Measurements from ENCODE around the gene MYO18B.

MYO18B gene

DNA sequence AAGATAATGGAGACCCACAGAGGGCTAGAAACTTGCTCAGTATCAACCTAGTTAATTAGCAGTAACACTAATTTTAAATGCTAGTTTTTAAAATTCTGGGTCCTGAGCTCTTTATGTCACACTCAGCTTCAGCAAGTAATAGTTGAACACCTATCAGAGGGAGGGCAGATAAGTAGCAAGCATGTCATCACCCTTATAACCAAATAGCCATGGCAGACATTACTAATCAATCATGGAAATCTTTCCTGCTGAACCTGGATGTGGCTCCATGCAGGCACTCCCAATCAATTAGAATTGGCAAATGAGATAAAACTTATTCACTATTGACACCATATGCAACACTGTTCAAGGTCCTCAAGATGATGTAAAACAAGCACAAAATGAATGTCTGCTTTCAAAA lies 315.7 kb downstream of the MYO18B start:
- DNase-seq, result no peak

DNA sequence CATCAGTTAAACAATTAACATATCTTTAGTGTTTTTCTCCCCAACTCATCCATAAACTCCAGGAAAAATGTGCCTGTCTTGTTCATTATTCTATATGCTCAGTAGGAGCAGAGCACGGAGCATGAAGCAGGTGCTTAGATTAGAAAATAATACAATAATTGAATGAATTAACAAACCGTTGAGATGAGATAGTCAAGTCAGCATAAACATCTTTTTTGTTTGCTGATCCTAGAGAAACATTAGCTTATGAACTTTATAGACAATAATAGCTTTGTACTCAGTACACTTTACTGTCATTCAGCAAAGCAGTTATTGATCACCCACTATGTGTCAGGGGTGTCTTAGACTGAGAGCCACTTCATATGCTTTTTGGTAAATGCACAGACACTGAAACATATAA lies 322.1 kb downstream of the MYO18B start:
- no peak for DNase-seq

DNA sequence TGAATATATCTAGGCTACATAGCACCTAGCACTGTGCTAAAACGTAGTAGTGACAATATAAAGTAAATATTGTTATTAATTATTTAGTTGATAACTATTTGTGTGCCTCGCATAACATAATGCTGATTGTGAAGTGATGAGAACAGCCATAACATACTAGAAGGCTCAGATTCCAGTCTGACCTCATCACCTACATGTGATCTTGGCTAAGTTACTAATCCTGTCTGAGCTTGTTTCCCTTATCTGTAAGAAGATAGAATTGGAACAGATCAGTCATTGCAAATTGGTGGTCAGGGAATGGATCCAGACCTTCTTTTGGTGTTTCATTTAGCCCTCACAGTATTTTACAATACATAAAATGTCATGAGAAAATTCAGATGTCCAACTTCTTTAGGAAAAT lies 323.9 kb downstream of the MYO18B start:
- DNase-seq, result no peak

DNA sequence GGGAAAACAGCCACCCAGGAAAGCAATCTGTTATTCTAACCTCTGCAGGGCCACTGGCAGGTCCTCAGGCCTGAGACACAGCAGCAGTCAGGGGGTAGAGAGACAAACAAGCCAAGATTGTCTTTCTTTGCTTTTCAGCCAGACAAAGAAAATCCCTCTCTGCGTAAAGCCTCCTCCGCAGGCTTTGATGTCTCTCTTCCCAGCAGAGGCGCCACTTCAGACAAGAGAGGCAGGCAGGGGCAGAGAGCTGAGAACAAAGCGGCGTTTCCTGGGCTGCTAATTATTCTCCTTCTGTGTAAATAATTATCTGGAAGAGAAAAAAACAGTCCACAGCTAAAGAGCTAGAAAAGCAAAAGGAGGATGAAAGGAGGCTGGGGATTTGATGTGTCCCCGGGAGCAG lies 324.5 kb downstream of the MYO18B start:
- DNase-seq, result no peak

DNA sequence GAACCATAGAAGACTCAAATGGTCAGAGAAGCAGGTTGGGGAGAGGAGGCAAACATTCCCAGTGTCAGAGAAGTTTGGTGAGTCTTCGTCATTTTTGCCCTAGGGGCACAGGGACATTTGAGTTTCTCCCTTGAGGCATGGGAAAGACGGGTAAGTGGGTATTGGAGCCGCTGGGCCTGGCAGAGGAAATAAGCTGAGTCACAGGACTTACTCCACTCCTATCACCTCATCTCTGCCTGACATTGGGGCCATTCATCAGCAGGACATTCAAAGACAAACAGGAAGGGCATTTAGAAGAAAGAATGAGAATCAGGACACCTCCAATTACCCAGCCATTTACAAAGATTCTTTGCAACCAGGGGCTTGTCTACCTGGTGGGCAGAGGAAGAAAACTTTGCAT lies 326.6 kb downstream of the MYO18B start:
- DNase-seq, result no peak

DNA sequence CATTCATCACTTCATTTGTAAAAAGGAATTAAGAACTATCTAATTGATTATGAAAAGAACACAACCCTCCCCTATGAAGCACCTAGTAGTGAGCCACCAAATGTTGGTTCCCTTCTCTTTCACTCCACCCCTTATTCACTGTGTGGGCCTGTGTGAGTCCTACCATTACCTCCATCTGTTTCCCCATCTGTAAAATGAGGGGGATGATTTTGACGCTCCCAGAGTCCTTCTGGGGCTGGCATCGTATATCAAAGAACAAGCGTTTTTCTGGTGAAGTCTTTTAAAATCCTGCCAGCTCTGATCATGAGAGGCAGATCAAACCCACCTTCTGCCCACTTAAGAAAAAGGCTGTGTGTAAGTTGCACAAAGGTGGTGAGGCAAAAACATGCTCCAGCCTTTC lies 330.6 kb downstream of the MYO18B start:
- DNase-seq, result no peak

DNA sequence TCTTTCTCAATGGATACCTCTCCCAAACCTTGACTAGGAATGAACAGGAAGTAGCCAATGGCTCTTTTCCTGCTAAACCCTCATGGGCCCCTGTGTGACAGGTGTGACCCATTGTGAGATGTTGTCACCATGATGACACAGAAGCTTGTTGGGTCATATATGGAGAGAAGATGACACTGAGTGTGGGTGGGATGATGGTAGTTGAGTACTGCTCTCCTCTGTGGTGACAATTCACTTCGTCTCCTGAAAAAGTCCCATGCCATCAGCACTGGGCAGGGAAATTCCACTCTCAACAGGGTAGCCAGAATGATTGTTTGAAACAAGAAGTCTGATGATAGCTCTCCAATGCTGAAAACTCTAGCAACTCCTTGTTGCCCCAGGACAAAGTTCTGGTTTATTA lies 333.3 kb downstream of the MYO18B start:
- DNase-seq, result no peak

DNA sequence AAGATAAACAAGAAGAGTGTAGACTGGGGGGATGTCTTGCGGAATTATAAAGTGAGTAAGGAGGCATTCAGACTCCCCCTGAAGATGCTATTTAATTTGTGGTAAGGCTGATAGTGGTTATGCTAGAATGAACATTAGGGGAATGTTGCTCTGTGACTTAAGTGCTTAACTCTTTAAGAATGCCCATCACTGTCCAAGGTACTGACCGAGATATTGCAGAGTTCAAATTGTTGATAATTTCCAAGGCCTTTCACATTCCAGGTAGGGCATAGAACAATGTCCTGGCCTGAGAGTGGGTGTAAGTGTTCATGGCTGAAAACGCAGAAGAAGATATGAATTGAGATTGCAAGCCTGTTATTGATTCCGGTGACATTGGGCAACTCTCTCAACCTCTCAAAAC lies 337.0 kb downstream of the MYO18B start:
- DNase-seq, result no peak

All from CD4-positive, alpha-beta T cell treated with Interleukin-21 for 1 hour (primary cell).